Endodermal cell (in vitro differentiated cells): Measurements from ENCODE around the gene SGCD. TPM values are rescaled to one million over a fixed set of nuclear protein-coding genes. Genes with fewer than 3 reads are reported as not detected.

Source experiments
- DNase-seq: peaks from one replicate; pipeline ENCODE4 v3.0.0-alpha.2; 2017
- H3K27ac ChIP-seq: 2 replicates; pipeline ENCODE4 v1.5.1; 2013; ENCODE audit warnings: mild to moderate bottlenecking, low read depth, low read length, moderate library complexity
- H3K27me3 ChIP-seq: 2 replicates; pipeline ENCODE4 v1.6.1; 2013; ENCODE audit warnings: mild to moderate bottlenecking, low read length, moderate library complexity; ENCODE audit not compliant: insufficient read depth, control insufficient read depth, poor library complexity, severe bottlenecking
- H3K36me3 ChIP-seq: 2 replicates; pipeline ENCODE4 v1.7.0; 2013; ENCODE audit warnings: mild to moderate bottlenecking, low read length, moderate library complexity; ENCODE audit not compliant: control insufficient read depth, insufficient read depth
- H3K4me1 ChIP-seq: one replicate; pipeline ENCODE4 v1.7.0; 2013; ENCODE audit warnings: low read length; ENCODE audit not compliant: control insufficient read depth, insufficient read depth
- H3K4me3 ChIP-seq: 2 replicates; pipeline ENCODE4 v1.5.1; 2013; ENCODE audit warnings: mild to moderate bottlenecking, low read length, moderate library complexity
- H3K9ac ChIP-seq: 2 replicates; pipeline ENCODE4 v1.6.1; 2013; ENCODE audit warnings: mild to moderate bottlenecking, low read length, moderate library complexity; ENCODE audit not compliant: poor library complexity, severe bottlenecking; ENCODE audit errors: extremely low read depth
- H3K9me3 ChIP-seq: 2 replicates; pipeline ENCODE4 v1.6.1; 2013; ENCODE audit warnings: mild to moderate bottlenecking, low read length, moderate library complexity; ENCODE audit not compliant: control insufficient read depth
- H3K27ac Mint-ChIP-seq: 2 replicates; pipeline ENCODE4 v1.8.0; 2020; ENCODE audit warnings: mixed read lengths
- H3K27me3 Mint-ChIP-seq: 2 replicates; pipeline ENCODE4 v1.8.0; 2021; ENCODE audit warnings: mild to moderate bottlenecking, mixed read lengths; ENCODE audit not compliant: insufficient read depth
- H3K36me3 Mint-ChIP-seq: 2 replicates; pipeline ENCODE4 v1.8.0; 2020; ENCODE audit warnings: low read depth, mixed read lengths
- H3K4me1 Mint-ChIP-seq: 2 replicates; pipeline ENCODE4 v1.8.0; 2020; ENCODE audit warnings: mixed read lengths
- H3K4me3 Mint-ChIP-seq: 2 replicates; pipeline ENCODE4 v1.8.0; 2020; ENCODE audit warnings: mild to moderate bottlenecking, moderate library complexity, mixed read lengths
- H3K9me3 Mint-ChIP-seq: 2 replicates; pipeline ENCODE4 v1.8.0; 2020; ENCODE audit warnings: mild to moderate bottlenecking, mixed read lengths
- WGBS, 2 experiments: methylation state at CpG; one replicate each; pipeline versions ENCODE4 v1.1.5 to v1.1.7; 2013; ENCODE audit warnings: missing lambda C conversion rate in 2 of 2, mixed read lengths in 1 of 2; ENCODE audit not compliant: insufficient coverage in 1 of 2, insufficient read length in 1 of 2; 5-methylcytosine and 5-hydroxymethylcytosine counted together
- total RNA-seq, 2 donors: library from RNA; stranded (reverse); fragmentation: NEBNext Ultra II Directional in 1 of 2; extraction: Animal tissue kit (Norgen Biotek cat#: 25700) in 1 of 2; gene quantifications; 2 replicates in 1 of 2; 3 replicates in 1 of 2; pipeline ENCODE4 v1.2.1, GENCODE V29; 2021
- TF ChIP-seq, protein P1 (sequence below): fragments of 200-600 bp; sonication (generic); conservative IDR thresholded peaks from 2 replicates; pipeline ENCODE4 v1.5.0; 2021; ENCODE audit warnings: antibody characterized with exemption, mild to moderate bottlenecking

Gene SGCD
- total RNA-seq, 2 donors from 2014 or later: 0.04 to 0.42 TPM

GRCh38 chr5:156328766-156329165, 1.8 kb downstream of the SGCD start:
- Histone ChIP-seq H3K27ac (no peak overlapping the region), H3K36me3 (no peaks in the 10 kb centered on the region), H3K4me3 (no peak overlapping the region), H3K9me3 (no peaks in the 10 kb centered on the region), H3K9ac (no peak overlapping the region), H3K4me1 (no peaks in the 10 kb centered on the region), H3K27me3 (no peaks in the 10 kb centered on the region)
- Mint-ChIP-seq H3K27me3 (no peaks in the 10 kb centered on the region), H3K36me3 (no peaks in the 10 kb centered on the region), H3K27ac (no peak overlapping the region), H3K9me3 (no peaks in the 10 kb centered on the region), H3K4me1 (peaks cover 7% of the 10 kb centered on the region), H3K4me3 (no peak overlapping the region)
- DNase-seq: no peak
- WGBS, 2 experiments: 93 to 95% methylated on average over 6 of the region's 6 CpGs
- TF ChIP-seq, protein P1, sequence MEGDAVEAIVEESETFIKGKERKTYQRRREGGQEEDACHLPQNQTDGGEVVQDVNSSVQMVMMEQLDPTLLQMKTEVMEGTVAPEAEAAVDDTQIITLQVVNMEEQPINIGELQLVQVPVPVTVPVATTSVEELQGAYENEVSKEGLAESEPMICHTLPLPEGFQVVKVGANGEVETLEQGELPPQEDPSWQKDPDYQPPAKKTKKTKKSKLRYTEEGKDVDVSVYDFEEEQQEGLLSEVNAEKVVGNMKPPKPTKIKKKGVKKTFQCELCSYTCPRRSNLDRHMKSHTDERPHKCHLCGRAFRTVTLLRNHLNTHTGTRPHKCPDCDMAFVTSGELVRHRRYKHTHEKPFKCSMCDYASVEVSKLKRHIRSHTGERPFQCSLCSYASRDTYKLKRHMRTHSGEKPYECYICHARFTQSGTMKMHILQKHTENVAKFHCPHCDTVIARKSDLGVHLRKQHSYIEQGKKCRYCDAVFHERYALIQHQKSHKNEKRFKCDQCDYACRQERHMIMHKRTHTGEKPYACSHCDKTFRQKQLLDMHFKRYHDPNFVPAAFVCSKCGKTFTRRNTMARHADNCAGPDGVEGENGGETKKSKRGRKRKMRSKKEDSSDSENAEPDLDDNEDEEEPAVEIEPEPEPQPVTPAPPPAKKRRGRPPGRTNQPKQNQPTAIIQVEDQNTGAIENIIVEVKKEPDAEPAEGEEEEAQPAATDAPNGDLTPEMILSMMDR: no peak

DNA sequence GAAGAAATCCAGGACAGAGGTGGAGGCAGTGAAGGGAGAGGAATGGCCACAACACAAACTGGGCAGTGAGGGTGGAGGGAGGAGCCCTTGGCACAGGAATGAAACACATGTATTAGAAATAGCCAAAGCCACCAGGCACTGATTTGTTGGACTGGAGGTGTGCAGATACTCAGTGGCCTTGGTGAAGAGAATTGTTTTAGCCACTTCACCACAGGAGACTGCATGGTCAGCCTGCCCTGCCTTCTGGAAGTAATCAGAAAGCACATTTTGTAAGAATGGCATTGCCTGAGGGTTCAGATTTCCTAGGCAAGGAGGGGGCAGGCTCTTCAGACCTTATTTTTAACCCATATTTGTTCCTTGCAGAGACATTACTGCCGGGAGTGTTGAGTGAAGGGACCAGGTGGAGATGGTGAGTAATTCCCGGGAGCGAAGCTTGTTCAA, 2.2 kb downstream of the SGCD start:
- Histone ChIP-seq H3K4me1 (no peaks in the 10 kb centered on the region), H3K9ac (no peak overlapping the region)
- no peaks in the 10 kb centered on the region for H3K27me3 Mint-ChIP-seq

DNA sequence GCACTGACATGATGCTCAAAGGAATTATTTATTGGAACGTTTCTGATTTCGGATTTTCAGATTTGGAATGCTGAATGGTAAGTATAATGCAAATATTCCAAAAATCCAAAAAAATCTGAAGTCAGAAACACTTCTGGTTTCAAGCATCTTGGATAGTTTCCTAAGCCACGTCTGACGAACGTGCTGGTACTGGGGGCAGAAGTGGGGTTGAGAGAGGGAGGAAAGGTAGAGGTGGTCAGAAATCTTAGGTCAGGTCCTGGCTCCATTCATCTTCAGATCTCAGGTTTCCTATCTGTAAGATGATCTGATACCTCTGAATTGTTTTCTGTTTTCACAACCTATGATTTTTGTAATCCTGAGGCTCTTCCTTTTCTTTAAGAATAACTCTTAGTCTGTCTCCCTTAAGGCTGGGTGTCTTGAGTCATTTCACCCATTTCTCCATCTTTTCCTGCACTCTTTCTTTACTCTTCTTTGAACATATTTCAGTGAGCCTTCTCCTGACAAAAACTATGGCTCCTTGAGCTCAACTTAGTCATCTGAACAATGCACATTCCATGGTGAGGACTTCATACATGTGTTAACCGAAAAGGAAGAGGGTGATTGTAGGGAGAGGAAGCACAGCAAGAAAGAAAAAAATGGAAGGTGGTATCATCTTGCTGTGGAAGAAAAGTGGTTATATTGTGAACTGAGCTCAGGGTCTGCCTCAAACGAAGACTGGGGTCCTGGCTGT, 3.3 kb downstream of the SGCD start:
- Histone ChIP-seq H3K9me3 (no peaks in the 10 kb centered on the region), H3K4me1 (no peaks in the 10 kb centered on the region), H3K36me3 (no peaks in the 10 kb centered on the region), H3K27ac (no peak overlapping the region), H3K4me3 (no peak overlapping the region), H3K9ac (no peak overlapping the region), H3K27me3 (no peaks in the 10 kb centered on the region)
- H3K27ac Mint-ChIP-seq: no peak overlapping the region
- peaks cover 7% of the 10 kb centered on the region for H3K4me1 Mint-ChIP-seq
- WGBS, 2 experiments: 96 to 100% methylated on average over 3 to 7 of the region's 7 CpGs
- H3K9me3 Mint-ChIP-seq: no peaks in the 10 kb centered on the region
- TF ChIP-seq, protein P1: no peak
- no peak for DNase-seq
- no peak overlapping the region for H3K4me3 Mint-ChIP-seq
- no peaks in the 10 kb centered on the region for H3K36me3 Mint-ChIP-seq
- no peaks in the 10 kb centered on the region for H3K27me3 Mint-ChIP-seq

More for the DNA sequence above, 2.2 kb downstream of the SGCD start:
- no peak for DNase-seq
- Histone ChIP-seq H3K36me3 (no peaks in the 10 kb centered on the region), H3K27ac (no peak overlapping the region), H3K27me3 (no peaks in the 10 kb centered on the region), H3K9me3 (no peaks in the 10 kb centered on the region), H3K4me3 (no peak overlapping the region)
- Mint-ChIP-seq H3K4me3 (no peak overlapping the region), H3K9me3 (no peaks in the 10 kb centered on the region), H3K36me3 (no peaks in the 10 kb centered on the region), H3K4me1 (peaks cover 7% of the 10 kb centered on the region), H3K27ac (no peak overlapping the region)
- WGBS, 2 experiments: 100% methylated on average over 1 of the region's 3 CpGs; no CpG with 5 or more reads in 1 of the 2 experiments
- TF ChIP-seq, protein P1: no peak
